Bronchial epithelial cell (primary cell): ENCODE data around the gene PHF19. TPM values are rescaled to one million over a fixed set of nuclear protein-coding genes. Genes with fewer than 3 reads are reported as not detected.
A peak's percentile ranks its signal among the peaks of the same experiment; 100 is the strongest.

Experiments used
- DNase-seq: peaks from one replicate; pipeline ENCODE4 v3.0.0-alpha.2; 2010; ENCODE audit warnings: low read depth
- FAIRE-seq: peaks from 2 replicates; lab custom pipeline; 2011; peaks lifted over from hg19 to GRCh38; lab: Jason Lieb, UNC
- H3K27me3 ChIP-seq: 2 replicates; pipeline ENCODE4 v1.5.1; 2011; ENCODE audit warnings: low read length; ENCODE audit not compliant: control insufficient read depth, insufficient read depth
- H3K36me3 ChIP-seq: 2 replicates; pipeline ENCODE4 v1.5.1; 2011; ENCODE audit warnings: low read length; ENCODE audit not compliant: control insufficient read depth, insufficient read depth
- H3K4me3 ChIP-seq: 2 replicates; pipeline ENCODE4 v1.5.1; 2011; ENCODE audit warnings: mild to moderate bottlenecking, low read depth, low read length, control low read depth
- total RNA-seq: library from RNA; depleted of rRNA; stranded (reverse); fragments of >200 nt; gene quantifications from 2 replicates; pipeline ENCODE4 v1.2.1, GENCODE V29; 2014
- TF ChIP-seq, protein P1 (sequence below): IDR thresholded peaks from 2 replicates; pipeline ENCODE4 v1.5.1; 2011; ENCODE audit warnings: mild to moderate bottlenecking, moderate library complexity, low read length, control low read depth, inconsistent platforms; ENCODE audit not compliant: insufficient read depth, severe bottlenecking

Gene PHF19
- total RNA-seq, 1 donor from 2014 or later = 7.6 TPM

DNA sequence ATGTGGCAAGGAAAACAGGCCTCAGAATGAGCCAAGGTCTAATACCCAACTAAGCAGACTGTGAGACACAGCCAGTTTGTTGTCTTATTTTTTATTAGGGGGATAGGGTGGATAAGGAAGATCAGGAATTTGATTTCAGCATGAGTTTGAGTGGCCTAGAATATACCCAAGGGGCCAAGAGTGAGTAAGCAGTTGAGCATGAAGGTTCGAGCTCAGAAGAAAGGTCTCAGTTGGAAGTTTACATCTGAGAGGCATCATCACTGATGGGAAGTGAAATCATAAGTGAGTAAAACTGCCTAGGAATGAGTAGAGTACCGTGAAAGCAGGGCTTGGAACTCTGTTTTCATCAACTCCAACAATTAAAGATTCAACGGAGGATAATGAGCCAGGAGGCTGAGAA lies 46.8 kb downstream of the PHF19 start:
- Histone ChIP-seq H3K4me3 (no peak overlapping the region), H3K36me3 (peaks cover 5% of the 10 kb centered on the region), H3K27me3 (no peaks in the 10 kb centered on the region)
- TF ChIP-seq, protein P1, sequence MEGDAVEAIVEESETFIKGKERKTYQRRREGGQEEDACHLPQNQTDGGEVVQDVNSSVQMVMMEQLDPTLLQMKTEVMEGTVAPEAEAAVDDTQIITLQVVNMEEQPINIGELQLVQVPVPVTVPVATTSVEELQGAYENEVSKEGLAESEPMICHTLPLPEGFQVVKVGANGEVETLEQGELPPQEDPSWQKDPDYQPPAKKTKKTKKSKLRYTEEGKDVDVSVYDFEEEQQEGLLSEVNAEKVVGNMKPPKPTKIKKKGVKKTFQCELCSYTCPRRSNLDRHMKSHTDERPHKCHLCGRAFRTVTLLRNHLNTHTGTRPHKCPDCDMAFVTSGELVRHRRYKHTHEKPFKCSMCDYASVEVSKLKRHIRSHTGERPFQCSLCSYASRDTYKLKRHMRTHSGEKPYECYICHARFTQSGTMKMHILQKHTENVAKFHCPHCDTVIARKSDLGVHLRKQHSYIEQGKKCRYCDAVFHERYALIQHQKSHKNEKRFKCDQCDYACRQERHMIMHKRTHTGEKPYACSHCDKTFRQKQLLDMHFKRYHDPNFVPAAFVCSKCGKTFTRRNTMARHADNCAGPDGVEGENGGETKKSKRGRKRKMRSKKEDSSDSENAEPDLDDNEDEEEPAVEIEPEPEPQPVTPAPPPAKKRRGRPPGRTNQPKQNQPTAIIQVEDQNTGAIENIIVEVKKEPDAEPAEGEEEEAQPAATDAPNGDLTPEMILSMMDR = no peak
- DNase-seq (no peak), FAIRE-seq (no peak)

DNA sequence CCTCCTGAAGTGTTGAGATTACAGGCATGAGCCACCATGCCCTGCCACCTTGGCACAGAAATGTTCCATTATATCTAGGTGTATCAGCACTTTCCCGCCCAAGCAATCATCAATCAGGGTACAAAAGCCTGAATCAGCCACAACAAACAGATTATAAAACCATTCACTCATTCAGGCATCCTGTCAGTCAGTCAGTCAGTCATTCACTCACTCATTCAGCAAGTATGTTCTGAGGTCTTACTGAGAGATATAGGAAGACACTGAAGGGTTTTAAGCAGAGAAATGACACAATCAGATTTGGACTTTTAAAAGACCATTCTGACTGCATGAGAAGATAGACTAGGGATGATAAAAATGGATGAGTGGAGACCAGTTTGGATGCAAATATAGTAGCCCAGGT lies 47.3 kb downstream of the PHF19 start:
- DNase-seq (no peak), FAIRE-seq (no peak)
- peaks cover 5% of the 10 kb centered on the region for H3K36me3 ChIP-seq
- H3K27me3 ChIP-seq = no peaks in the 10 kb centered on the region
- TF ChIP-seq, protein P1 = no peak
- H3K4me3 ChIP-seq = no peak overlapping the region

DNA sequence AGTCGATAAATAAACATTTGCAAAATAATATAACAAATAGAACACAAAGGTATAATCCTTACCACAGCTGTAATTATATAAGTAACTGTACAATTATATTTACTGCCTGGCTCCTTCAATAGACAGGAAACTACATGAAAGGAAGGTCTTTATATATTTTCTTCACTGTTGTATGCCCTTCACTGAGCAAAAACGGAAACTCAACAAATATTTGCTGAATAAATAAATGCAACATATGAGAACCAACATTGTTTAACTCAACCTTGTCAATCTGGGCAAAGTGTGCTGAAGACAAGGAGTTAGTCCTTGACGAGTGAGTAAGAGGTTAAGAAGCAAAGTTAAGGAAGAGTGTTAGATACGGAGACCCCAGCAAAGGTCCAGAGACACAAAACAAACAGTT lies 56.9 kb downstream of the PHF19 start:
- Histone ChIP-seq H3K36me3 (peaks cover 6% of the 10 kb centered on the region), H3K4me3 (no peak overlapping the region), H3K27me3 (no peaks in the 10 kb centered on the region)
- DNase-seq (no peak), FAIRE-seq (peak; percentile 13)
- TF ChIP-seq, protein P1 = no peak

DNA sequence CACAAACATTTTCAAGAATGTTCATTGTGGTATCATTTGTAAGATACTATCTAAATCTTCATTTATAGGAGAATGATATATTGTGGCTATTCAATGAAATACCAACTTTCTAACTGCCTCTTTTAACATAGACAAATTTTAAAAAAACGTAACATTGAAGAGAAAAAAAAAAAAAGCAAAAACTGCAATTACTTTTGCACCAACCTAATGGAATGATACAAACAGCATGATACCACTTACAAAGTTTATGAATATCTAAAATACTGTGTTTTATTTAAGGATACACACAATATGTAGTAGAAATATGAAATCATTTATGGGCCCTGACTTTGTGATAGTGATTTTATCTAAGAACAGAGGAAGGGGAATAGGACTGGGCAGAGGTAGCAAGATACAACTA lies 58.4 kb downstream of the PHF19 start:
- Histone ChIP-seq H3K27me3 (no peaks in the 10 kb centered on the region), H3K4me3 (no peak overlapping the region), H3K36me3 (peaks cover 5% of the 10 kb centered on the region)
- TF ChIP-seq, protein P1 = no peak
- DNase-seq = no peak
- no peak for FAIRE-seq

DNA sequence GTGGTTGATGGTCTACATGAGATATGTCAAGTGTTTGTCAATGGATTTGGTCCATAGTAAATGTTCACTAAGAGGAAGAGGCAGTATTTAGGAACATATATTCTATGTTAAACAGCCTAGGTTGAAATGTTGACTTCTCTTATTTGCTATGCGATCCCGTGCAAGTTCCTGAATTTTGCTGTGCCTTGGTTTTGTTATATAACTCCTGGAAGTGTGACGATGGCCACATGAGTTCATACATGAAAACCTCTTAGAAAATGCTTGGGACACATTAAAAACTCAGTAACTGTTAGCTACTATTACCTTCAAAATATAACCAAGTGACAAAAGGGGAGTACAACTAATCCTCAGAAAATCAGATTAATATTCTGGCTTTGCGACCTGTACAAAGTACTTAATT lies 61.9 kb downstream of the PHF19 start:
- no peak for FAIRE-seq
- Histone ChIP-seq H3K27me3 (no peaks in the 10 kb centered on the region), H3K36me3 (no peaks in the 10 kb centered on the region), H3K4me3 (no peak overlapping the region)
- no peak for DNase-seq
- TF ChIP-seq, protein P1 = no peak

DNA sequence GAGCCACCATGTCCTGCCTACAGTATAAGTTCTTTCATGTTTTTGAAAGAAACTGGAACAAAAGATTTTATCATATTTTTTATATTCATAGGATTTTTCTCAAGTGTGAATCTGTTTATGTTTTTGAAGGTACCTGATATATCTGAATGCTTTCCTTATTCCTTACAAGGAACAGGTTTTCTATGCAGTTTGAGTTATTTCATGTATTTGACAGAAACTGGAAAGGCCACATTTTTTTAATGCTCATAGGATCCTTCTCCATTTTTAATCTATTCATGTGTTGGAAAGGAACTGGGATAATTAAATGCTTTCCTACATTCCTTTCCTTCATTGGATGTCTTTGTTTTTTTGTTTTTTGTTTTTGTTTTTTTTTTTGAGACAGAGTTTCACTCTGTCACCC lies 68.1 kb downstream of the PHF19 start:
- TF ChIP-seq, protein P1 = no peak
- Histone ChIP-seq H3K4me3 (no peak overlapping the region), H3K36me3 (no peaks in the 10 kb centered on the region), H3K27me3 (no peaks in the 10 kb centered on the region)
- DNase-seq (no peak), FAIRE-seq (no peak)
